Activated CD4-positive, alpha-beta T cell treated with anti-CD3 and anti-CD28 coated beads, Interleukin-2, amount 50 U/mL, for 4 hours (primary cell): ENCODE measurements around the gene CRAT.

Experiments
- DNase-seq, 2 experiments: peaks; one replicate each; pipeline ENCODE4 v3.0.0-alpha.2; 2020

The CRAT gene

DNA sequence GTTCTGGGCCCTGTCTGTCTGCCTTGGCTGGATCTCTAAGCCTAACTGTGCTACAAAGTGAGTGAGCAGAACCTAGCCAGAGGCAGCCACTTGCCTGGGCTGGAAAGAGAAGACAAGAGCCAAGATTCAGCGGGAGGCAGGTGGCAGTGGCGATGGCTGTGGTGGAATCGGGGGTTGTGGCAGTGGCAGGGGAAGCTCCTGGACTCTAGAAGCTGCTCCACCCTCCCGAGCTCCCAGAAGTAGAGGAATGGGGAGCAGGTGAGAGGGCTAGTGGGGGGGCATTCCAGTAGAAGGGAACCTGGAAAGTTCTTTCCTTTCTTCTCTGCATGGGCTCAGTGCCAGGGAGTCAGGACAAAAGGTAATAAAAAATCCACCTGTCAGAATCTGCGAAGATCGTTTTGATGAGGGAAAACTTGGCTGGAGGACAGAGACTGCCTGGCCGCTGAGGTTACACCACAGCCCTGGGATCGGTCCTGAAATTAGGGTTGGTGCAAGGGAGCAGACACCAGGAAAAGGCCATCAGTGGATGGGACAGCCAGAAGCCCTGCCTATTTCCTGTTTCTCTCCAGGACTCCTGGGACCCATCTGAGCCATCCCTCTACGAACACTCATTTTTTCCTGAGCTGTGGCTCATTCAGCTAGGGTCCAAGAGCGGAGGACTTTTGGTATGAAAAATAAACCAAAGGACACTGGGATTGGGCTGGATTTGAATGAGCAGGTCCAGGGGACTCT is 1.6 kb downstream of the CRAT start:
- DNase-seq: no peak

GRCh38 chr9:129108083-129108804 is 2.3 kb downstream of the CRAT start:
- no peak for DNase-seq

DNA sequence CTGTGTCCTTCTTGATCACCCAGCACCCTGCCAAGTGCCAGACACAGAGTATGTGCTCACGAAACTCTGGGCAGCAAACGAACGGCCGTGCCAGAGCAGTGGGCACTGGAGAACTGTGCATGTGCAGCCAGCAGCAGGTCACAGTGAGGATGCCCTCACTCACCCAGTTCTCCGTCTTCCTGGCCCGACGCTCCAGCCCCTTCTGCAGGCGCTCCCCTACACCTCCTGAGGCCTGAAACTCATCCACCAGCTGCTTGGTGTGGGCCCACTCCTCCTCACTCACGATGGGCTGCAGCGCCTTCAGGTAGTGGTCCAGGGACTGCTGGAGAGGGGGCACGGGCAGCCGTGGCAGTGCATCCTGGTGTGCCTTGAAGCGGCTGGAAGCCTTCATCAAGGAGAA is 2.9 kb downstream of the CRAT start:
- no peak for DNase-seq

- DNase-seq: no peak
Measured at GRCh38 chr9:129105857-129106694, 4.5 kb downstream of the CRAT start.

DNA sequence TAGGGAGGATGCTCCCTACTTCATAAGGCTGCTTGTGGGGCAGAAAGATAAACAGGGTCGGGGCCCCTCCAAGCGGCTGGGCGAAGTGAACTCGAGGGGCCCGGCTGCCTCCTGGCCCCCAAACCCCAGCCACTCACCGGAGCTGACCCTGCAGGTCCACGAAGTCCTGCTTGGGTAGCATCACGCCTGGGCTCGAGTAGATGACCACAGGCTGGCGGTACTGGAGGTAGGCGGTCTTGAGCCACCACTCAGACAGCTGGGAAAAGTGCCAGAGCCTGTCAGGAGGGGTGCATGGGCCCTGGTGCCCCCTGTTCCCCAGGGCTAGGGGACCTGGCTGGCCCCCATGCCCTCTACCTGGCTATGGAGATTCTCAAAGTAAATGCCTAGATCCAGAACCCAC is 6.5 kb downstream of the CRAT start:
- no peak for DNase-seq

DNA sequence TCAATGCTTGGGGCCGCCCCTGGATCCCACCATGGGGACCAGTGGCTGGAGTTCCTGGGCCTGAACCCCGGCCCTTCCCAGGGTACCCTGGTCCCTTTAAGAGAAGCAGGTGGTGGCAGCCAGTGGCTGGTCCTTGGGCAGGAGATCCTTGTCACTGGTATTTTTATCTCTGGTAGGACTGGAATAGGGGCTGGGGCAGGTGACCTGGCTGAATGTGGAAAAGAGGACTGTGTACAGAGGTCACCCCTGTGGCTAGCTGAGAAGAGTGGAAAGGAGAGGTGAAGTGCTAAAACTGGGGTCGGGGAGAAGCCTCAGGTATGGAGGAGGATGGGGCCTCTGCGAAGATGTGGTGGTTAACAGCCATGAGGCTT is 7.0 kb downstream of the CRAT start:
- no peak for DNase-seq

DNA sequence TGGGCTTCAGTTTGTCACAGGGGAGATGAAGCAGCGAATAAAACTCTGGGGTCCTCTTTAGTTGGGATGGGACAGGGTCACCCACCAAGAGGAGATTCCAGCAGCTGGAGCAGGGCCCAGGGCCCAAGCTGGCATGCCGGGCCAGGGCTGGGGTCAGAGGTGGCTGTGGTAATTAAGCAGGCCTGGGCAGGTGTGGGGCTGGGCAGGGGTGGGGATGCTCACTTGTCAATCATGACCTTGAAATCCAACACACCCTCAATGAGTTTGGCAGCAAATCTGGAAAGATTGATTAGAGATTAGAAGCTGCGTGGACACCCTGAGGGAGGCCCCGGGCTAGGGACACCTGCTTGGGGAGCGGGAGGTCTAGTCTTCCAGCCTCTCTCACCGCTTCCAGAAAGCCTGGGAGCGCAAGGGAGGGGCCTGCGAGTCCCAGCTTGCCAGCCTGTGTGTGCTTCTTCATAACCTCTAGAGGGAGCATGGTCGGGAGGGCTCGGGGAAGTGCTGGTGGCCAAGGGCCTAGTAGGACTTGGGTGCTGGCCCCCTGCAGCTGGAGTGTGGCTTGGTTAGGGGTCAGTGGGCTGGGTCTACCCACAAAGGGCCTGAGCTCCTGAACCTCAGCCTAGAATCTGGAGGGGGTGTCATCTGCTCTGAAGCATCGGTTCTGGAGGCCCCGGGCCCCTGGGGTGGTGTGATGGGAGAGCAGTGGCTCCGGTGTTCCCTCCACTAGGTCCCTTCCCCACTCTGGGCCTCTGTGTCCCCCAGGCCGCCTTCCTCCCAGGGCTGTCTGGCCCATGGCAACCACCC is 7.6 kb downstream of the CRAT start:
- DNase-seq: no peak

DNA sequence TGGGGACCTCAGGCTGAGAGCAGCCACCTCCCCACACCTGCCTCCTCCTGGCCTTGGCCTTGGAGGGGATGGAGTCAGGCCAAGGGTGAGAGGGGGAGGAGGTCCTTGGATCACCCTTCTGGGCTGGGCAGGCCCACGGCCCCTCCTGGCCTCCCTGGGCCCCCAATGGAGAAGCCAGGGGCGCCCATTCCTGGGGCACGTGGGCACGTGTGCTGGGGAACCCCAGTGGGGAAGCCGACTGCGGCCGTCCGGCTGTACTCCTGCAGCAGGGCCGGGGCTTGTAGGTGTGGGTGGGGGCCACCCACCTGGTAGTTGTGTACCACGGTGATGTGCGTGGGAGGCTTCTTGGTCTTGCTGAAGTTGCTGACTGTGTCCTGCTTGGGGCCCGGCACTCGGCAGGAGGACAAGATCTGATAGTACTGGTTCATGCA is 8.5 kb downstream of the CRAT start:
- no peak for DNase-seq

DNA sequence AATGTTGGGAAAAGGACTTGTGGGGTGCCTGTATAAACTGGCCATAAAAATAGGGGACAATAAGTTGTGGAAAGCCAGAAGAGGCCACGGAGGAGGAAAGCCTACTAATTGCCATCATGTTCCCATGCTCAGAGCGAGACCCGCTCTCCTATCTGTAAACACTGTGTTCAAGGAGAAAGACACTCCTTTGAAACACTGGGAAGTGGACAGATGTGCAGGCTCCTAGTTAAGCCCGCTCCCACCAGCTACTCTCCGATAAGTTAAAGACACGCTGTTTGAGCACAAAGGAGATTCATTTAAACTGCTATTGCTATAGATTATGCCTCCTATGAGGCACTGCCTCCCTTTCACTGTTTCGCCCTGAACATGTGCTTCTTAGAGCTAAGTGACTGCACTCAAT is 9.3 kb downstream of the CRAT start:
- DNase-seq: no peak

GRCh38 chr9:129100383-129101169 is 10.0 kb downstream of the CRAT start:
- no peak for DNase-seq

- no peak for DNase-seq
Measured at GRCh38 chr9:129098328-129098727, 12.3 kb downstream of the CRAT start.

DNA sequence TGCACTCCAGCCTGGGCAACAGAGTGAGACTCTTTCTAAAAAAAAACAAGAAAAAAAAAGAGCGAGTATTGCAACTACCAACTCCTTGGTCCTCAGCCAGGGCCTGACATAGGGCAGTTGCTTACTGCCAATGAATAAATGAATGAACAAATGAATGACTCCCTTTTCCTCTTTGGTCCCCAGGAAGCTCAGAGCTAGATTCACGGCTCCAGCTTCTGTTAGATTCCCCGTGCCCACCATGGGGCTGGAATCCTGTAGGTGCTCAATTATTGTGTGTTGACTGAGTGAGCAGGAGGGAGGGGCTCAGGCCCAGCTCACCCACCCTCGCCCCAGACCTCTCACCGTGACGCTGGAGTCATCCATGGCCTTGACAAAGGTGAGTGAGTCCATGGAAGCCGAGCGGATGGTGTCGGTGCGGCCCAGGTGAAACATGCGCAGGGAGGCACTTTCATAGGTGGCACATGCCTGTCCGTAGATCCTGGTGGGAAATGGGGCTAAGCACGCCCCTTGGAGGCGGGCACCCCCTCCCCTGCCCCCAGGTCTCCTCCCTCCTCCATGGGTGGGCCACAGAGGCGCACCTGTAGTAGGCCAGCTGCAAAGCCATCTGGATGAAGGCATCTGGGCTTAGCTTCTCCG is 12.8 kb downstream of the CRAT start:
- no peak for DNase-seq

GRCh38 chr9:129095908-129096307 is 14.7 kb downstream of the CRAT start:
- no peak for DNase-seq

GRCh38 chr9:129095170-129095667 is 15.4 kb downstream of the CRAT start:
- no peak for DNase-seq

DNA sequence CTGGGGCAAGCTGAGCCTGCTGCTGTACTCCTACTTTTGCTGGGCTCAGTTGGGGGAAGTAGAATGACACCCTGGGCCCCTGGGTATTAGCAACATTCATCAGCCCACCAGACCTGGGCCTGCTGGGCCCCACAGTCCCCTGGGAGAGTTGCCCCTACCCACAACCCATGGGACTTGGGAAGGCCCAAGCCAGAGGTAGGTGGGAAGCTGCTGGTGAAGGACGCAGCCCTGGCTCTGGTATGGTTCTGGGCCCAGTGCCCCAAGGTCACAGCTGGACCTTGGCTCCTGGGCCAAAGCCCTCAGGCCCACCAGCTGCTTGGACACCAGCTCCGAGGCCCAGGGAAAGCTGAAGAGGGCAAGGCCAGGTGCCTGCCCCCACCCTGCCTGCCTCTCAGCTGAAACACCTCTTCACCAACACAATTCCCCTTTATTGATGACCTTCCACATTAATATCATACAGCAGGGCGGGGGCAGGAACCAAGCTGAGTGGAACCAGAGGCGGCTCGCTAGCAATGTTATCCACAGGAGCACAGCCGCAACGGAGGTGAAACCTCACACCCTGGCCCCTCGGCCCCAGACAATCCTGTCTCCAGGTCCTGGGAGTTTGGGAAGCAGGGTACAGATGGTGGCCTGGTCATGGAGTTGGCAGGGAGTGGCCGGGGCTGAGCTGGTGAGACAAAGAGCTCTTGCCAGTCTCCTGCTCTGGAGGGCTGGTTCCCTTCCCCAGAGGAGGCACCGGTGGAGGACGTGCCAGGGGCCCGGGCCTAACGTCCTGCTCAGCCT is 16.0 kb downstream of the CRAT start:
- no peak for DNase-seq

- no peak for DNase-seq
Measured at GRCh38 chr9:129093602-129094386, 16.8 kb downstream of the CRAT start.

GRCh38 chr9:129089246-129089645 is 21.3 kb downstream of the CRAT start:
- no peak for DNase-seq

DNA sequence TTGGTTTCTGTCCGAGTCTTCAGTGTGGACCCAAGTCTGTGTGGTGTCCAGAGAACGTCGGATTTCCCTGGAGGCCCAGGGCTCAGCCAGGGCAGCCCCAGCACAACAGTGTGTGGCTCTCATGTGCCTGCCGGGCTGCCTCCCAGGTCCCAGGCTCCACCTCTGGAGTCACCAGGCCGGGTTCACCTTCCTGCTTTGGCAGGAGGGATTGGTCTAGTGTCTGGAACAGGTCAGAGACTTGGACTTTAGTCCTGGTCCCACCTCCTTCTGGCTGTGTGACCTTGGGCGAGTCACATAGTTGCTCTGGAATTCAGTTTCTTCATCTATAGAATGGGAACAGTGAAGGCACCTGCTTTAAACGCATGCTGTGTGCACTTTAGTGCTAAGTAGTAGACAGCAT is 26.5 kb downstream of the CRAT start:
- DNase-seq: no peak

DNA sequence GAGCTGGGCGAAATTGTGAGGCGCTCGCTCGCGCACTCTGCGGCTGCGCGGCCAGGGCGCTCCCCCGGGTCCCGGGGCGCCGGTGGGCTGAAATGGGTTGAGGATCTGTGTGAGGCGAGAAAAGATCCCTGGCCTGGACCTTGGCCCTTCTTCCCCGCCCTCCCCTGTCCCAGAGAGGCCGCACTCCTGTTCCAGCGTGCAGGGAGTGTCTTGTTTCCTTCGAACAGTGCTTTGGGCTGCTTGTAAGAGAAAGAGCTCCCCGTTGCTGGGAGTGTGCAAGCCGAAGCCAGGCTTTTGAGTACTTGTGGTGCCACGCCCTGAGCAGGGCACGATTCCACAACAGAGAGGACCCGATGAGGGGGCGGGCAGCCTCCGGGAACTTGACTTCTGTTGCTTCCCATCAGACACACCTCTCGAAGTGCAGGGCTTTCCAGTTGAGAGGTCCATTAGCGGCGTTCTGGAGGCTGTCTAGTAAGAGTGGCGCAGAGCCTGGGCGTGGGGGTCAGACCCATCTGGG is 29.1 kb downstream of the CRAT start:
- no peak for DNase-seq
